Panc1 (cell line): ENCODE measurements around the gene DSCAML1. TPM values are rescaled to one million over a fixed set of nuclear protein-coding genes. Genes with fewer than 3 reads are reported as not detected.

ENCODE experiments used
- ATAC-seq: fragments of 200-7000 bp; cut with Tn5 transposase; 2 replicates; pipeline ENCODE4 v1.9.1; 2020; ENCODE audit warnings: mild to moderate bottlenecking, moderate library complexity
- BruUV-seq: library from RNA; stranded (reverse); fragments of 400-500 nt; replicated peaks from 2 replicates; lab custom pipeline; 2021; lab: Mats Ljungman, UMichigan
- CTCF ChIA-PET: fragments of 300-600 bp; sonication (Branson Sonifier 250); formaldehyde crosslinking; loops from one replicate; lab custom pipeline; 2022; ENCODE audit warnings: antibody characterized with exemption; lab: Charles Lee
- POLR2A ChIA-PET: fragments of 300-600 bp; sonication (Branson Sonifier 250); formaldehyde crosslinking; loops from one replicate; lab custom pipeline; 2022; ENCODE audit warnings: antibody characterized with exemption; lab: Charles Lee
- DNase-seq: peaks from one replicate; pipeline ENCODE4 v3.0.0-alpha.2; 2010; ENCODE audit warnings: low read depth, low spot score
- H3K27ac ChIP-seq: 2 replicates; pipeline ENCODE4 v1.5.1; 2011; ENCODE audit warnings: mild to moderate bottlenecking, low read length, inconsistent platforms
- H3K27me3 ChIP-seq: fragments of 200-500 bp; sonication (Bioruptor generic); 2 replicates; pipeline ENCODE4 v1.6.0; 2014; ENCODE audit warnings: low read length, inconsistent platforms; ENCODE audit not compliant: control insufficient read depth, insufficient read depth
- H3K36me3 ChIP-seq: fragments of 200-500 bp; sonication (Bioruptor generic); 2 replicates; pipeline ENCODE4 v1.5.1; 2014; ENCODE audit warnings: inconsistent platforms, mild to moderate bottlenecking, low read length, moderate library complexity; ENCODE audit not compliant: control insufficient read depth, insufficient read depth
- H3K4me1 ChIP-seq: 2 replicates; pipeline ENCODE4 v1.5.1; 2011; ENCODE audit warnings: inconsistent platforms, mild to moderate bottlenecking, low read length, moderate library complexity; ENCODE audit not compliant: control insufficient read depth, insufficient read depth
- H3K4me3 ChIP-seq, 2 experiments: 2 replicates each; pipeline ENCODE4 v1.5.1; 2011 to 2012; ENCODE audit warnings: low read depth in 2 of 2, low read length in 2 of 2, mild to moderate bottlenecking in 2 of 2, inconsistent platforms in 1 of 2, moderate library complexity in 1 of 2
- H3K9me3 ChIP-seq: fragments of 200-500 bp; sonication (Bioruptor generic); 2 replicates; pipeline ENCODE4 v1.5.1; 2014; ENCODE audit warnings: low read depth, mild to moderate bottlenecking, inconsistent platforms, low read length, moderate library complexity; ENCODE audit not compliant: control insufficient read depth, insufficient read depth
- POLR2AphosphoS5 ChIP-seq: IDR thresholded peaks from 2 replicates; pipeline ENCODE4 v1.6.1; 2012; ENCODE audit warnings: mild to moderate bottlenecking, low read depth, low read length, moderate library complexity
- SIN3A ChIP-seq: IDR thresholded peaks from 2 replicates; pipeline ENCODE4 v1.6.1; 2012; ENCODE audit warnings: low read depth, mild to moderate bottlenecking, low read length, moderate library complexity, borderline replicate concordance; ENCODE audit not compliant: insufficient read depth
- TCF7L2 ChIP-seq: IDR thresholded peaks from 2 replicates; pipeline ENCODE4 v1.6.1; 2011; ENCODE audit warnings: mild to moderate bottlenecking, low read depth, low read length, inconsistent platforms
- in situ Hi-C: cut with HindIII; loops from 2 replicates; pipeline ENCODE4 v1.10.0; 2016; ENCODE audit warnings: low sequenced_read_pairs, low pct_unique_long_range_greater_than_20kb
- intact Hi-C: fragments of 100-400 bp; cut with micrococcal nuclease; formaldehyde crosslinking; loops from one replicate; pipeline ENCODE4 v1.10.0; 2022; ENCODE audit not compliant: unreplicated experiment
- total RNA-seq: library from RNA; stranded (reverse); gene quantifications from one replicate; pipeline ENCODE4 v1.2.1, GENCODE V29; 2021; ENCODE audit not compliant: unreplicated experiment
- TF ChIP-seq, protein P1 (sequence below), 2 experiments: IDR thresholded peaks; 2 replicates each; pipeline ENCODE4 v1.6.1; 2011 to 2012; ENCODE audit warnings: low read depth in 2 of 2, control low read depth in 1 of 2, low read length in 1 of 2, mild to moderate bottlenecking in 1 of 2, moderate library complexity in 1 of 2; ENCODE audit not compliant: insufficient read depth in 1 of 2
- TF ChIP-seq, protein P2 (sequence below): fragments of 450-650 bp; IDR thresholded peaks from 2 replicates; pipeline ENCODE4 v1.5.1; 2017; ENCODE audit warnings: mild to moderate bottlenecking

Gene DSCAML1
- total RNA-seq, 1 experiment from 2014 or later, result 1.6 TPM

DNA sequence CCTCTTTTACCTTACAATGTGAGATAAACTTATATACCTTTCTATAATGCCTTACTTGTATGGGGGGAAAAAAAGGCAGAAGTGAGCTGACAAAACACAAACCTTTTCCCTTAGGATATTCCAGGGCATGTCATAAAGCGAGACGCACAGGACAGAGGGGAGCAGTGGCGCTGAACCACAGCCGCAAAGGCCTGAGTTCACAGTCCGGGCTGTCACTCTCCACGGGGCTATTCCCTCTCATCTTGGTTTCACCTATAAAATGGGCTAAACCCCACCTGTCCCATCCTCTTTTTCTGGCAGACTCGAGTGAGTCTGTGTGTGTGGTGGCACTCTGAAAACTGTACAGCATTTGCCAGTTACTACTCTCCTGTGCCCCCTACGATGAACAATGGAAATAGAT is 41.9 kb upstream of the DSCAML1 start:
- H3K4me3 ChIP-seq, result no peak overlapping the region
- no peak for ATAC-seq
- H3K9me3 ChIP-seq, result no peaks in the 10 kb centered on the region
- ChIA-PET CTCF (interaction anchor here (0.7 kb wide), 2 partner anchors 114 to 309 kb away, joined by 3 to 4 read pairs; no protein-coding TSS in a partner anchor), POLR2A (no interaction called here)
- intact Hi-C loops, result no loop called here
- H3K27ac ChIP-seq, result no peak overlapping the region
- TF ChIP-seq, protein P1, sequence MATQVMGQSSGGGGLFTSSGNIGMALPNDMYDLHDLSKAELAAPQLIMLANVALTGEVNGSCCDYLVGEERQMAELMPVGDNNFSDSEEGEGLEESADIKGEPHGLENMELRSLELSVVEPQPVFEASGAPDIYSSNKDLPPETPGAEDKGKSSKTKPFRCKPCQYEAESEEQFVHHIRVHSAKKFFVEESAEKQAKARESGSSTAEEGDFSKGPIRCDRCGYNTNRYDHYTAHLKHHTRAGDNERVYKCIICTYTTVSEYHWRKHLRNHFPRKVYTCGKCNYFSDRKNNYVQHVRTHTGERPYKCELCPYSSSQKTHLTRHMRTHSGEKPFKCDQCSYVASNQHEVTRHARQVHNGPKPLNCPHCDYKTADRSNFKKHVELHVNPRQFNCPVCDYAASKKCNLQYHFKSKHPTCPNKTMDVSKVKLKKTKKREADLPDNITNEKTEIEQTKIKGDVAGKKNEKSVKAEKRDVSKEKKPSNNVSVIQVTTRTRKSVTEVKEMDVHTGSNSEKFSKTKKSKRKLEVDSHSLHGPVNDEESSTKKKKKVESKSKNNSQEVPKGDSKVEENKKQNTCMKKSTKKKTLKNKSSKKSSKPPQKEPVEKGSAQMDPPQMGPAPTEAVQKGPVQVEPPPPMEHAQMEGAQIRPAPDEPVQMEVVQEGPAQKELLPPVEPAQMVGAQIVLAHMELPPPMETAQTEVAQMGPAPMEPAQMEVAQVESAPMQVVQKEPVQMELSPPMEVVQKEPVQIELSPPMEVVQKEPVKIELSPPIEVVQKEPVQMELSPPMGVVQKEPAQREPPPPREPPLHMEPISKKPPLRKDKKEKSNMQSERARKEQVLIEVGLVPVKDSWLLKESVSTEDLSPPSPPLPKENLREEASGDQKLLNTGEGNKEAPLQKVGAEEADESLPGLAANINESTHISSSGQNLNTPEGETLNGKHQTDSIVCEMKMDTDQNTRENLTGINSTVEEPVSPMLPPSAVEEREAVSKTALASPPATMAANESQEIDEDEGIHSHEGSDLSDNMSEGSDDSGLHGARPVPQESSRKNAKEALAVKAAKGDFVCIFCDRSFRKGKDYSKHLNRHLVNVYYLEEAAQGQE (IDR thresholded peaks at IDR 0.05; ENCODE audit: insufficient read depth in 1 of 2, low read depth in 2 of 2, low read length in 1 of 2), result no peak
- TF ChIP-seq POLR2AphosphoS5, result no peak
- TF ChIP-seq TCF7L2, result no peak
- TF ChIP-seq, protein P2, sequence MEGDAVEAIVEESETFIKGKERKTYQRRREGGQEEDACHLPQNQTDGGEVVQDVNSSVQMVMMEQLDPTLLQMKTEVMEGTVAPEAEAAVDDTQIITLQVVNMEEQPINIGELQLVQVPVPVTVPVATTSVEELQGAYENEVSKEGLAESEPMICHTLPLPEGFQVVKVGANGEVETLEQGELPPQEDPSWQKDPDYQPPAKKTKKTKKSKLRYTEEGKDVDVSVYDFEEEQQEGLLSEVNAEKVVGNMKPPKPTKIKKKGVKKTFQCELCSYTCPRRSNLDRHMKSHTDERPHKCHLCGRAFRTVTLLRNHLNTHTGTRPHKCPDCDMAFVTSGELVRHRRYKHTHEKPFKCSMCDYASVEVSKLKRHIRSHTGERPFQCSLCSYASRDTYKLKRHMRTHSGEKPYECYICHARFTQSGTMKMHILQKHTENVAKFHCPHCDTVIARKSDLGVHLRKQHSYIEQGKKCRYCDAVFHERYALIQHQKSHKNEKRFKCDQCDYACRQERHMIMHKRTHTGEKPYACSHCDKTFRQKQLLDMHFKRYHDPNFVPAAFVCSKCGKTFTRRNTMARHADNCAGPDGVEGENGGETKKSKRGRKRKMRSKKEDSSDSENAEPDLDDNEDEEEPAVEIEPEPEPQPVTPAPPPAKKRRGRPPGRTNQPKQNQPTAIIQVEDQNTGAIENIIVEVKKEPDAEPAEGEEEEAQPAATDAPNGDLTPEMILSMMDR, result no peak
- no peak for TF ChIP-seq SIN3A
- in situ Hi-C loops, result no loop called here
- no peaks in the 10 kb centered on the region for H3K4me1 ChIP-seq
- no peaks in the 10 kb centered on the region for H3K36me3 ChIP-seq
- peaks cover 10% of the 10 kb centered on the region for H3K27me3 ChIP-seq
- BruUV-seq, result no TSS peak
- no peak for DNase-seq

DNA sequence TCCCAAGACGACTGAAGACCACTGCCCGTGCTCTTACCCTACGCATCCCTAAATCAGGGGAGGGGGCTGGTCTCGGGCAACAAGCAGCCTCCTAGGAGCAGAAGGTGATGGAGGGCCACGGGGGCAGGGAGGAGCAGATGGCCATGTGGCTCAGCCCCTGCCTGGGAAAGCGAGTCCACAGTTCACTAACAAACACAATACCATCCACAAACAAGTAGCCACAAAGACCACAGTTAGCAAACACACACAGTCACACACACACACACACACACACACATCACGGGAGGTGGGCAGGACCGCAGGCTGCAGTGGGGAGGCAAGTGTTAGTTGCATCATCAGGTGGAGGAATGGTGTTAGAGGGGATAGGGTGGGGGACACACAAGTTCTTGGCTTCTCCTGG is 40.8 kb upstream of the DSCAML1 start:
- Histone ChIP-seq H3K4me1 (no peaks in the 10 kb centered on the region), H3K27me3 (peaks cover 10% of the 10 kb centered on the region), H3K36me3 (no peaks in the 10 kb centered on the region), H3K4me3 (no peak overlapping the region), H3K9me3 (no peaks in the 10 kb centered on the region), H3K27ac (no peak overlapping the region)
- no TSS peak for BruUV-seq
- intact Hi-C loops (no loop called here), in situ Hi-C loops (no loop called here)
- TF ChIP-seq, protein P1 (IDR thresholded peaks at IDR 0.05; ENCODE audit: insufficient read depth in 1 of 2, low read depth in 2 of 2, low read length in 1 of 2), result no peak
- no peak for TF ChIP-seq TCF7L2
- TF ChIP-seq POLR2AphosphoS5, result no peak
- TF ChIP-seq, protein P2, result no peak
- TF ChIP-seq SIN3A, result no peak
- CTCF ChIA-PET, result no interaction called here
- no peak for ATAC-seq
- no peak for DNase-seq
- POLR2A ChIA-PET, result no interaction called here
